PFSK-1 (cell line): ENCODE data around the gene DGUOK.

Experiments used
- FOXP2 ChIP-seq: optimal IDR thresholded peaks from 2 replicates; pipeline ENCODE3; 2011; ENCODE audit warnings: borderline replicate concordance, control low read depth, inconsistent platforms; ENCODE audit not compliant: insufficient read depth; ENCODE audit errors: extremely low read length, extremely low read depth
- POLR2AphosphoS5 ChIP-seq: IDR thresholded peaks from 2 replicates; pipeline ENCODE4 v1.6.1; 2012; ENCODE audit warnings: low read depth, mild to moderate bottlenecking, control low read depth, low read length, moderate library complexity
- REST ChIP-seq, 2 experiments: IDR thresholded peaks; 2 replicates each; pipeline versions ENCODE4 v1.6.1 to v1.8.0; 2011 to 2012; ENCODE audit warnings: low read depth in 2 of 2, low read length in 2 of 2, control low read depth in 1 of 2, inconsistent platforms in 1 of 2, mild to moderate bottlenecking in 1 of 2, moderate library complexity in 1 of 2; ENCODE audit not compliant: insufficient read depth in 1 of 2
- SIN3A ChIP-seq: IDR thresholded peaks from 2 replicates; pipeline ENCODE4 v1.6.1; 2012; ENCODE audit warnings: mild to moderate bottlenecking, low read length, moderate library complexity, borderline replicate concordance; ENCODE audit not compliant: insufficient read depth
- TAF1 ChIP-seq: IDR thresholded peaks from 2 replicates; pipeline ENCODE4 v1.6.1; 2012; ENCODE audit warnings: low read length, control low read depth, borderline replicate concordance; ENCODE audit not compliant: insufficient read depth

GRCh38 chr2:73984203-73984921, 57.7 kb downstream of the DGUOK start, which contains the start of gene TET3:
- TF ChIP-seq POLR2AphosphoS5 = no peak
- TF ChIP-seq SIN3A = no peak
- TF ChIP-seq FOXP2 = peak; percentile 12
- TF ChIP-seq REST (IDR thresholded peaks at IDR 0.05; ENCODE audit: insufficient read depth in 1 of 2, low read depth in 2 of 2, low read length in 2 of 2) = no peak
- TF ChIP-seq TAF1 = no peak
